ENCODE results near the gene ZNF521. TPM values are rescaled to one million over a fixed set of nuclear protein-coding genes. Genes with fewer than 3 reads are reported as not detected.

The ZNF521 gene
- polyA plus RNA-seq, 3 donors: 0.07 to 0.20 TPM; not detected in 1

DNA sequence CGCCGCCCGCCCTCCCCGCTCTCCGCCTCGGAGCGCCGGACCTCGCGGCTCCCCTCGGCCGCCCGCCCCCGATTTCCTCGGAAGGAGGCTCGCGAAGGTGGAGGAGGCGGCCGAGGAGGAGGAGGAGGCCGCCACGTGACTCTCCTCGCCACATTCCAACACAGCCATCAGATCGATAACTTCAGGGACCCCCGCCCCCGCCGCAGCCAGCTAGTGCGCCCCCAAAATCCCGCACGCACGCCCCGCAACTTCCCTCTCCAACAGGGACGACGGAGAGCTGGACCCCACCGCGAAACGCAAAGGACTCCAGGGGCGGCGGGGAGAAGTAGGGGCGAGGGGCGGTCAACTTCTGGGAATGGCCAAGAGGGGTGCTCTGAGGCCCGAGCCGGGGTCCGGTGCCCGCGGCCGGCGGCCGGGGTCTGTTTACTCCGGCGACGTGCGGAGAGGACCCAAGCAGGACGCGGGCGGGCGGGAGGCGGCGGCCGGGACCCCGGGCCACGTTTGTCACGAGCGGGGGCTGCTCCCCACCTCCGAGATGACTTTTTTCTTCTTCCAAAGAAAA, 2.0 kb downstream of the ZNF521 start:
- Mint-ChIP-seq H3K27me3 (ENCODE audit: low read depth in 3 of 3) (peaks cover 50 to 76% (median 60%) of the 10 kb centered on the region in 3 donors), H3K4me3 (peak overlapping the region; percentile 89 to 98), H3K27ac (no peak overlapping the region), H3K4me1 (peaks cover 22% of the 10 kb centered on the region), H3K36me3 (peaks cover 7 to 8% of the 10 kb centered on the region in 2 donors), H3K9me3 (peaks cover 0 to 13% (median 4%) of the 10 kb centered on the region in 7 donors)
- H2AFZ ChIP-seq (ENCODE audit: insufficient read depth, low read depth, low read length, poor library complexity, severe bottlenecking): peak overlapping the region; percentile 84
- H3K9ac ChIP-seq (ENCODE audit: insufficient read depth, low read length, poor library complexity, severe bottlenecking): peak overlapping the region; percentile 44
- intact Hi-C loops (cut with micrococcal nuclease): loop anchor here in 1 of 2 donors (10.0 kb wide), 1 partner anchor 955 kb away; the partner anchor contains the start of gene OSBPL1A
- H3K4me3 ChIP-seq (replicated peaks in 1 of 3; ENCODE audit: low read depth in 2 of 3, low read length in 3 of 3): peak overlapping the region; percentile 63 to 86 (median 66)
- H3K9me3 ChIP-seq (replicated peaks in 1 of 2; ENCODE audit: control insufficient read depth in 1 of 2, insufficient read depth in 1 of 2, low read length in 2 of 2): peaks cover 0 to 6% of the 10 kb centered on the region in 2 donors
- H3K36me3 ChIP-seq (replicated peaks in 1 of 2; ENCODE audit: control insufficient read depth in 1 of 2, insufficient read depth in 2 of 2, low read length in 2 of 2): no peaks in the 10 kb centered on the region
- H3K4me2 ChIP-seq (replicated peaks; ENCODE audit: extremely low read depth, low read length, poor library complexity, severe bottlenecking): peak overlapping the region; percentile 99
- DNase-seq: no peak
- H3K79me2 ChIP-seq (ENCODE audit: insufficient read depth, low read length): no peaks in the 10 kb centered on the region
- H3K27ac ChIP-seq (ENCODE audit: low read depth in 1 of 2, low read length in 2 of 2): no peak overlapping the region
- H3K27me3 ChIP-seq (ENCODE audit: control insufficient read depth in 2 of 2, insufficient read depth in 2 of 2, low read length in 2 of 2): peaks cover 65 to 75% of the 10 kb centered on the region in 2 donors
- 0% methylated on average over 44 of the region's 64 CpGs for WGBS (ENCODE audit: insufficient coverage)
- TF ChIP-seq, protein P1, sequence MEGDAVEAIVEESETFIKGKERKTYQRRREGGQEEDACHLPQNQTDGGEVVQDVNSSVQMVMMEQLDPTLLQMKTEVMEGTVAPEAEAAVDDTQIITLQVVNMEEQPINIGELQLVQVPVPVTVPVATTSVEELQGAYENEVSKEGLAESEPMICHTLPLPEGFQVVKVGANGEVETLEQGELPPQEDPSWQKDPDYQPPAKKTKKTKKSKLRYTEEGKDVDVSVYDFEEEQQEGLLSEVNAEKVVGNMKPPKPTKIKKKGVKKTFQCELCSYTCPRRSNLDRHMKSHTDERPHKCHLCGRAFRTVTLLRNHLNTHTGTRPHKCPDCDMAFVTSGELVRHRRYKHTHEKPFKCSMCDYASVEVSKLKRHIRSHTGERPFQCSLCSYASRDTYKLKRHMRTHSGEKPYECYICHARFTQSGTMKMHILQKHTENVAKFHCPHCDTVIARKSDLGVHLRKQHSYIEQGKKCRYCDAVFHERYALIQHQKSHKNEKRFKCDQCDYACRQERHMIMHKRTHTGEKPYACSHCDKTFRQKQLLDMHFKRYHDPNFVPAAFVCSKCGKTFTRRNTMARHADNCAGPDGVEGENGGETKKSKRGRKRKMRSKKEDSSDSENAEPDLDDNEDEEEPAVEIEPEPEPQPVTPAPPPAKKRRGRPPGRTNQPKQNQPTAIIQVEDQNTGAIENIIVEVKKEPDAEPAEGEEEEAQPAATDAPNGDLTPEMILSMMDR (IDR thresholded peaks at IDR 0.05): no peak
- no peaks in the 10 kb centered on the region for H4K20me1 ChIP-seq (ENCODE audit: insufficient read depth, low read length)
- peaks cover 26 to 27% of the 10 kb centered on the region in 2 donors for H3K4me1 ChIP-seq (ENCODE audit: control insufficient read depth in 1 of 2, insufficient read depth in 2 of 2, low read length in 2 of 2)

DNA sequence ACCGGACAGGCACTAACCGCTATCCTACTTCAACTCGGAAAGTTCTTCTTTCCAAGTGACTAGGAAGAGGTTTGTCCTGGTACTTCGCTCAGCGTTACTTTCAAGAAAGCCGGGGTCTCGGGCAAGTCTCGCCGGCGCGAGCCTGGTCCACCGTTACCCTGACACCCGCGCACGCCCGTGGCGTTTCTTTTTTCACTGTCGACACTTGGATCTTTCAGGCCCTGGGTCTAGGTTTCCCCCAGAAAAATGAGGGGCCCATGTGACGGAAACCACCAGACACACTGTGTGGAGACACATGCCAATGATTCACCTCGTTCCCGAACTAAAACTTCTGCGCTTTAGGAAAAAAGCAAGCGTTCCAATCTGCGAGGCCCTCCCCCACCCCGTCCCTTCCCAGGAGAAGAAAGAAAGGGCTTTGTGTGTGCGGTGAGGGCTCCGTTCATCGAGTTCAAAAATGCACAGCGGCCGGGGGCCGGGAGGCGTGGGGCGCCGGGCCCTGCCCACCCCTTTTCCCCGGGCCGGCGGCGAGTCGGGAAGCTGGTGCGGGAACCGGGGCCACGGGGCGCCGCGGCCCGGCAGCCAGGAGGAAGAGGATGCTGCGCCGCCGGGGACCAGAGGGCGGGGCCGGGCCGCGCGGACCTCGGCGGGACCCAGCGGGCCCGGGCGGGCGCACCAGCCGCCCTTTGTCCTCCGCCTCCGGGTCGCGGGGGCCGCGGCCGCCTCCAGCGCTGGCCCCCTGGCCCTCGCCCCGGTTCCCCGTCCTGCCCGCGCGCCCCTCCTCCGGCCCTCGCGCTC, 2.6 kb downstream of the ZNF521 start:
- Histone ChIP-seq H3K4me3 (replicated peaks in 1 of 3; ENCODE audit: low read depth in 2 of 3, low read length in 3 of 3) (peak overlapping the region; percentile 1 to 86 (median 63)), H3K4me1 (ENCODE audit: control insufficient read depth in 1 of 2, insufficient read depth in 2 of 2, low read length in 2 of 2) (peaks cover 26 to 27% of the 10 kb centered on the region in 2 donors), H2AFZ (ENCODE audit: insufficient read depth, low read depth, low read length, poor library complexity, severe bottlenecking) (peak overlapping the region; percentile 84), H3K9ac (ENCODE audit: insufficient read depth, low read length, poor library complexity, severe bottlenecking) (no peak overlapping the region), H3K36me3 (replicated peaks in 1 of 2; ENCODE audit: control insufficient read depth in 1 of 2, insufficient read depth in 2 of 2, low read length in 2 of 2) (no peaks in the 10 kb centered on the region), H3K4me2 (replicated peaks; ENCODE audit: extremely low read depth, low read length, poor library complexity, severe bottlenecking) (peak overlapping the region; percentile 99), H3K27ac (ENCODE audit: low read depth in 1 of 2, low read length in 2 of 2) (no peak overlapping the region), H4K20me1 (ENCODE audit: insufficient read depth, low read length) (no peaks in the 10 kb centered on the region), H3K79me2 (ENCODE audit: insufficient read depth, low read length) (no peaks in the 10 kb centered on the region), H3K27me3 (ENCODE audit: control insufficient read depth in 2 of 2, insufficient read depth in 2 of 2, low read length in 2 of 2) (peaks cover 61 to 68% of the 10 kb centered on the region in 2 donors), H3K9me3 (replicated peaks in 1 of 2; ENCODE audit: control insufficient read depth in 1 of 2, insufficient read depth in 1 of 2, low read length in 2 of 2) (peaks cover 0 to 6% of the 10 kb centered on the region in 2 donors)
- peaks cover 50 to 72% (median 60%) of the 10 kb centered on the region in 3 donors for H3K27me3 Mint-ChIP-seq (ENCODE audit: low read depth in 3 of 3)
- under 1% methylated on average over 56 of the region's 78 CpGs for WGBS (ENCODE audit: insufficient coverage)
- DNase-seq: peak in 2 of 3 donors; percentile 31 to 33
- peak overlapping the region; percentile 89 to 92 for H3K4me3 Mint-ChIP-seq
- TF ChIP-seq, protein P1 (IDR thresholded peaks at IDR 0.05): no peak
- peaks cover 7 to 8% of the 10 kb centered on the region in 2 donors for H3K36me3 Mint-ChIP-seq
- intact Hi-C loops (cut with micrococcal nuclease): no loop called here
- peak overlapping the region in 2 of 7 donors; percentile 25 to 57 for H3K27ac Mint-ChIP-seq
- peaks cover 0 to 13% (median 4%) of the 10 kb centered on the region in 7 donors for H3K9me3 Mint-ChIP-seq
- H3K4me1 Mint-ChIP-seq: peaks cover 22% of the 10 kb centered on the region

All from CD14-positive monocyte (primary cell).